ENCODE results near the gene DCLK1. TPM values are rescaled to one million over a fixed set of nuclear protein-coding genes. Genes with fewer than 3 reads are reported as not detected.

Gene DCLK1
- total RNA-seq, 1 experiment from 2014 or later: 36.2 TPM

DNA sequence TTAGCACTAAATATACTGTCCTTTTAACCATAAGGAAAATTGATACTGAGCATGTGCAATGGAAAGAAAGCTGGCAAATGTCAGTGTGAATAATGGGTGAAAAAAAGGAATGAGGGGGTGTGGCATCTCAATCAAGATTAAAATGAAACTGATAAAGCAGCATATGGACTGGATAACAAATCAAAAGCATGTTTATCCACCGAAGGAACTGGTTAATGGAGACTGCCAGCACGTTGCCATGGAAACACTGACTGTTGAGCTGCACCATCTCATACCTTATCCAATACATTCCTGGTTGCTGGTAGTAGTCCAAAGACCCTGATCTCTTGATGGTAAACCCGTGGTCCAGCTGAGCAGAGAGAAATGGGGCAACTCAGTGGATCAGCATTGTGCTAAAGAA is 343.2 kb downstream of the DCLK1 start:
- H3K4me1 ChIP-seq (ENCODE audit: insufficient read depth, low read length): no peaks in the 10 kb centered on the region
- H2AK5ac ChIP-seq (ENCODE audit: insufficient read length, low read length): no peak overlapping the region
- no peak overlapping the region for H2BK5ac ChIP-seq (ENCODE audit: insufficient read length, low read length)
- H3K27me3 ChIP-seq (ENCODE audit: insufficient read depth, low read length): no peaks in the 10 kb centered on the region
- H2BK15ac ChIP-seq (ENCODE audit: low read depth, low read length): no peak overlapping the region
- H3K23ac ChIP-seq (ENCODE audit: insufficient read length, low read depth, low read length): no peak overlapping the region
- no peaks in the 10 kb centered on the region for H3K79me1 ChIP-seq (ENCODE audit: insufficient read depth, low read depth, low read length, poor library complexity, severe bottlenecking)
- no peak overlapping the region for H2BK20ac ChIP-seq (ENCODE audit: low read depth, low read length, poor library complexity, severe bottlenecking)
- no peak overlapping the region for H3K4me3 Mint-ChIP-seq
- no peak overlapping the region for H3T11ph ChIP-seq (ENCODE audit: low read length)
- H3K4ac ChIP-seq (ENCODE audit: low read depth, low read length): no peak overlapping the region
- H3K18ac ChIP-seq (ENCODE audit: insufficient read length, low read depth, low read length): no peak overlapping the region
- H3K27ac ChIP-seq (ENCODE audit: insufficient read length, low read depth, low read length): no peak overlapping the region
- peaks cover 7 to 26% of the 10 kb centered on the region in 2 experiments for H3K4me1 Mint-ChIP-seq
- H3K14ac ChIP-seq (ENCODE audit: insufficient read depth, low read length): no peak overlapping the region
- no peak overlapping the region for H2AFZ ChIP-seq (ENCODE audit: low read length)
- H3K9me3 Mint-ChIP-seq: no peaks in the 10 kb centered on the region
- no peaks in the 10 kb centered on the region for H3K9me3 ChIP-seq (ENCODE audit: control insufficient read depth, low read depth, low read length)
- DNase-seq: no peak
- H2BK120ac ChIP-seq (ENCODE audit: low read depth, low read length, poor library complexity, severe bottlenecking): no peak overlapping the region
- no peak overlapping the region for H3K4me2 ChIP-seq (ENCODE audit: insufficient read depth, insufficient read length, low read length)
- no peaks in the 10 kb centered on the region for H3K27me3 Mint-ChIP-seq (ENCODE audit: low read depth)
- no peak overlapping the region for H3K56ac ChIP-seq (ENCODE audit: insufficient read length, low read depth, low read length)
- TF ChIP-seq, protein P1, sequence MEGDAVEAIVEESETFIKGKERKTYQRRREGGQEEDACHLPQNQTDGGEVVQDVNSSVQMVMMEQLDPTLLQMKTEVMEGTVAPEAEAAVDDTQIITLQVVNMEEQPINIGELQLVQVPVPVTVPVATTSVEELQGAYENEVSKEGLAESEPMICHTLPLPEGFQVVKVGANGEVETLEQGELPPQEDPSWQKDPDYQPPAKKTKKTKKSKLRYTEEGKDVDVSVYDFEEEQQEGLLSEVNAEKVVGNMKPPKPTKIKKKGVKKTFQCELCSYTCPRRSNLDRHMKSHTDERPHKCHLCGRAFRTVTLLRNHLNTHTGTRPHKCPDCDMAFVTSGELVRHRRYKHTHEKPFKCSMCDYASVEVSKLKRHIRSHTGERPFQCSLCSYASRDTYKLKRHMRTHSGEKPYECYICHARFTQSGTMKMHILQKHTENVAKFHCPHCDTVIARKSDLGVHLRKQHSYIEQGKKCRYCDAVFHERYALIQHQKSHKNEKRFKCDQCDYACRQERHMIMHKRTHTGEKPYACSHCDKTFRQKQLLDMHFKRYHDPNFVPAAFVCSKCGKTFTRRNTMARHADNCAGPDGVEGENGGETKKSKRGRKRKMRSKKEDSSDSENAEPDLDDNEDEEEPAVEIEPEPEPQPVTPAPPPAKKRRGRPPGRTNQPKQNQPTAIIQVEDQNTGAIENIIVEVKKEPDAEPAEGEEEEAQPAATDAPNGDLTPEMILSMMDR (conservative IDR thresholded peaks at IDR 0.05): no peak
- no peak overlapping the region for H4K8ac ChIP-seq (replicated peaks; ENCODE audit: insufficient read length, low read depth, low read length)
- H3K23me2 ChIP-seq (ENCODE audit: insufficient read length, low read depth, low read length, poor library complexity, severe bottlenecking): no peaks in the 10 kb centered on the region
- no peak overlapping the region for H3K9ac ChIP-seq (ENCODE audit: extremely low read depth, insufficient read length, low read length)
- H3K27ac Mint-ChIP-seq: no peak overlapping the region
- H4K91ac ChIP-seq (ENCODE audit: insufficient read length, low read depth, low read length): no peak overlapping the region
- H3K36me3 Mint-ChIP-seq (ENCODE audit: insufficient read depth in 1 of 3, low read depth in 3 of 3): no peaks in the 10 kb centered on the region
- H2BK12ac ChIP-seq (ENCODE audit: insufficient read length, low read depth, low read length): no peak overlapping the region
- H4K20me1 ChIP-seq (ENCODE audit: control insufficient read depth, insufficient read depth, insufficient read length): no peaks in the 10 kb centered on the region
- WGBS (ENCODE audit: extremely low coverage, insufficient read length, low lambda C conversion rate): no CpG with 5 or more reads among the region's 3 CpGs
- H4K5ac ChIP-seq (ENCODE audit: insufficient read length, low read depth, low read length): no peak overlapping the region
- H3K79me2 ChIP-seq (ENCODE audit: insufficient read depth, low read length): no peaks in the 10 kb centered on the region
